AG09309 (cell line): Measurements from ENCODE around the gene ZDHHC24.
A peak's percentile ranks its signal among the peaks of the same experiment; 100 is the strongest.

Experiments used
- DNase-seq: peaks from one replicate; pipeline ENCODE4 v3.0.0-alpha.2; 2010; ENCODE audit warnings: low read depth
- H3K4me3 ChIP-seq: 2 replicates; pipeline ENCODE4 v1.5.1; 2011; ENCODE audit warnings: mild to moderate bottlenecking, low read depth, low read length, moderate library complexity; ENCODE audit not compliant: control insufficient read depth
- TF ChIP-seq, protein P1 (sequence below): IDR thresholded peaks from 2 replicates; pipeline ENCODE4 v1.5.1; 2011; ENCODE audit warnings: mild to moderate bottlenecking, low read depth, low read length, inconsistent platforms; ENCODE audit not compliant: insufficient read depth, control insufficient read depth; ENCODE audit errors: missing control alignments

The ZDHHC24 gene

DNA sequence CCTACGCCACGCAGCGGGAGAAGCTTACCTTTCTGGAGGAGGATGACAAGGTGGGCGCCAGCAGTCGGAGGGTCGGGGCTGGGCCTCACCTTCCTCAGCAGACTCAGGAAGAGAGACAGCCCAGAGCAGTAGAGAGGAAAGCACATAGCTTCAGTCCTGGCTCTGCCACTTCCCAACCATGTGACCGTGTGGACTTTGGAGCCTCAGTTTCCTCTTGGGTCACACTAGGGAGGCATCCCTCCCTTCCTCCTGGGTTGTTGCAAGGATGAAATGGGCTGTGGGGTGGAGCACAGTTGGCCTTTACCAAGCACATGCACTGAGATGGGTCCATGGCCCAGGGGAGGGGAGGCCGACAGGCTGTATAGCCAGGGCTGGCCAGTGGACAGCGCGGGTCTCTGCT is 52.7 kb downstream of the ZDHHC24 start:
- H3K4me3 ChIP-seq, result no peak overlapping the region
- no peak for DNase-seq
- TF ChIP-seq, protein P1, sequence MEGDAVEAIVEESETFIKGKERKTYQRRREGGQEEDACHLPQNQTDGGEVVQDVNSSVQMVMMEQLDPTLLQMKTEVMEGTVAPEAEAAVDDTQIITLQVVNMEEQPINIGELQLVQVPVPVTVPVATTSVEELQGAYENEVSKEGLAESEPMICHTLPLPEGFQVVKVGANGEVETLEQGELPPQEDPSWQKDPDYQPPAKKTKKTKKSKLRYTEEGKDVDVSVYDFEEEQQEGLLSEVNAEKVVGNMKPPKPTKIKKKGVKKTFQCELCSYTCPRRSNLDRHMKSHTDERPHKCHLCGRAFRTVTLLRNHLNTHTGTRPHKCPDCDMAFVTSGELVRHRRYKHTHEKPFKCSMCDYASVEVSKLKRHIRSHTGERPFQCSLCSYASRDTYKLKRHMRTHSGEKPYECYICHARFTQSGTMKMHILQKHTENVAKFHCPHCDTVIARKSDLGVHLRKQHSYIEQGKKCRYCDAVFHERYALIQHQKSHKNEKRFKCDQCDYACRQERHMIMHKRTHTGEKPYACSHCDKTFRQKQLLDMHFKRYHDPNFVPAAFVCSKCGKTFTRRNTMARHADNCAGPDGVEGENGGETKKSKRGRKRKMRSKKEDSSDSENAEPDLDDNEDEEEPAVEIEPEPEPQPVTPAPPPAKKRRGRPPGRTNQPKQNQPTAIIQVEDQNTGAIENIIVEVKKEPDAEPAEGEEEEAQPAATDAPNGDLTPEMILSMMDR, result no peak

DNA sequence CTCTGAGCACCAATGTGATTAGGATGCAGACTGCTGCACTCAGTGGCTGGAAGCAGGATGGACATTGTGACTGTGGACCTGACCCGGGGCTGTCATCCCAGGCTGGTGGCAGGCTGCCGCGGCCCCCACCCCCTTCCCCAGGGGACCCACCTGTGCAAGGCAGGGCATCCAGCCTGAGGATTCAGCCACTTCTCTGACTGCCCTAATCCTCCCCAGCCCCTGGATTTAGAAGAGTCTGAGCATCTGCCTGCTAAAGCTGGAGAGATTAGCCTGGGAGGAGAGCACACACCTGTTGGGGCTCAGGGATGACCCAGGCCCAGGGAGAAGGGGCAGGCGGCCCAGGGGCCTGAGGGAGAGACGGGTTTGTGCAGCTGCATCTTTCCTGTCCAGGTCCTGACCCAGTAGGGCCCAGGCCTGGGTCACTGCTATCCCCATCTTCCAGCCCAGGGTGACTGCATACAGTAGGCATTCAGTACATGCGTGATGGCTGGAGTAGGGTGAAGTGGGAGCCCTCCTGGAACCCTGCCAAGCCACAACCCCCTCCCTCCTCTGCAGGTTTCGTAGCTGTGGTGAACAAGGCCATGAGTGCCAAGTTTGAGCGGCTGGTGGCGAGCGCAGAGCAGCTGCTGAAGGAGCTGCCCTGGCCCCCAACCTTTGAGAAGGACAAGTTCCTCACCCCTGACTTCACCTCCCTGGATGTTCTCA is 53.5 kb downstream of the ZDHHC24 start:
- TF ChIP-seq, protein P1, result no peak
- no peak overlapping the region for H3K4me3 ChIP-seq
- DNase-seq, result no peak

DNA sequence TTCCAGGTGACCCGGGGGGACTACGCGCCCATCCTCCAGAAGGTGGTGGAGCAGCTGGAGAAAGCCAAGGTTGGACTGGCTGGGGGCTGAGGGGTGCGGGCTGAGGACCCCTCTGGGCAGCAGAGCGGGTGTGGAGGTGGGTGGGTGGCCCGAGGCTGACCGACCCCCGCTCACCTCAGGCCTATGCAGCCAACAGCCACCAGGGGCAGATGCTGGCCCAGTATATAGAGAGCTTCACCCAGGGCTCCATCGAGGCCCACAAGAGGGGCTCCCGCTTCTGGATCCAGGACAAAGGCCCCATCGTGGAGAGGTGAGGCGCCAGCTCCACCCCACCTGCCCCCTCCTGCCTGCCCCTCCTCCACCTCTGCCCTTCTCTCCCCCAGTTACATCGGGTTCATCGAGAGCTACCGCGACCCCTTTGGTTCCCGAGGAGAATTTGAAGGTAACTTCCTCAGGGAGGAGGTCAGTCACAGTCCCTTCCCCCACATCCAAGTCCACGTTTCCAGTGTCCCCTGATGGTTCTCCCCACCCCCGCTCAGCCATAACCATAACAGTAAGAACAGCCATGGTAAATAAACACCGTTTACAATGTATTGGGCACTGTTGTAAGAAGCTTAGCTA is 54.4 kb downstream of the ZDHHC24 start:
- H3K4me3 ChIP-seq, result no peak overlapping the region
- no peak for DNase-seq
- TF ChIP-seq, protein P1, result peak; percentile 40

DNA sequence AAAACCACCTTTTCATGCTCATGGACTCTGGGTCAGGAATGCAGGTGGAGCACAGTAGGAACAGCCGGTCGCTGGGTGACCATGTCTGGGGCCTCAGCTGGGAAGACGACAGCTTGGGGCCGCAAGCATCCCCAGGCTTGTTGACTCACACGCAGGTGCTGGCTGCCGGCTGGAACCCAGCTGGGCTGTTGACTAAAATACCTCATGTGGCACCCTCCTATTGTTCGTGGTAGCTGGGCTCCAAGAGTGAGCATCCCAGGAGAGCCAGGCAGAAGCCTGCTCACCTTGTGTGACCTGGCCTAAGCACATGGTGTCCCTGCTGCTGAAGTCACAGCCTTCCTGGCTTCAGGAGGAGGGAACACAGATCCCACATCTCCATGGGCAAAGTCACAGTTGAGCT is 56.2 kb downstream of the ZDHHC24 start:
- DNase-seq, result no peak
- TF ChIP-seq, protein P1, result no peak

DNA sequence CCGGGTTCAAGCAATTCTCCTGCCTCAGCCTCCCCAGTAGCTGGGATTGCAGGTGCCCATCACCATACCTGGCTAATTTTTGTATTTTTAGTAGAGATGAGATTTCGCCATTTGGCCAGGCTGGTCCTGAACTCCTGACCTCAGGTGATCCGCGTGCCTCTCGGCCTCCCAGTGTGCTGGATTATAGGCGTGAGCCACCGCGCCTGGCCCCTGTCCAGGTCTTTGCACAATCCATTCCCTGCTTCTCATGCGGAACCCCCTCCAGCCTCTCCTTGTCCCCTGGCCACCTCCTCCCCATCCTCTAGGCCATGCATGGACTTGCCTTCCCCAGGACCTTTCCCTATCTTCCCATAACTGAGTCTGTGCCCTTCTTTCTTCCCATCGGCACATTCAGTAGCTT is 56.9 kb downstream of the ZDHHC24 start:
- DNase-seq, result no peak
- TF ChIP-seq, protein P1, result no peak

More for the DNA sequence above, 56.2 kb downstream of the ZDHHC24 start:
- H3K4me3 ChIP-seq, result no peak overlapping the region

DNA sequence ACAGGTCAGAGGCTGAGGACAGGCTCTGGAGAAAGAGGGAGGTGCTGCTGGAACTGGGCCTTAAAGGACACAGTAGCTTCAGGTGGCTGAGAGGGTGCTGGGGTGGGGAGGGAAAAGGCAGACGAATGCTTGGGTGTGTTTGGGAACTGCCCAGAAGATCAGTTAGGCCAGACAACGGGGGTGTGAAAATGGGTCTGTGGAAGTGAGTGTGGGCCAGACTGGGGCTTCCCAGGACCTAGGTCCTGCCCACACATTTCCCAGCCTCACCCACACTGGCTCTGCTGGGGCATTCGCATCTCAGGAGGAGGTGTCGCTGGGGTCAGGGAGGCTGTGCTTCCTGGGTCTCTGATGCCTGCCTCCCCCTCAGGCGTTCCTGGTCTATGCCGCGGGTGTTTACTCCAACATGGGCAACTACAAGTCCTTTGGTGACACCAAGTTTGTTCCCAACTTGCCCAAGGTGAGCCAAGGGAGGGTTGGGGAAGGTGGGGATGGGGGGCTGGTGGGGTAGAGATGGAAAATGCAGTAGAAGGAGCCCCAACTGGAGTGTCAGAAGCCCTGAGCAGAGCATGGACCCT is 61.0 kb downstream of the ZDHHC24 start:
- TF ChIP-seq, protein P1, result no peak

More for the DNA sequence above, 56.9 kb downstream of the ZDHHC24 start:
- H3K4me3 ChIP-seq, result no peak overlapping the region

More for the DNA sequence above, 61.0 kb downstream of the ZDHHC24 start:
- DNase-seq, result no peak
- no peak overlapping the region for H3K4me3 ChIP-seq
